AG04450 (cell line): ENCODE data around the gene TUT4. TPM values are rescaled to one million over a fixed set of nuclear protein-coding genes. Genes with fewer than 3 reads are reported as not detected.

Experiments
- CTCF ChIA-PET: fragments of 300-600, 350-600 bp; formaldehyde crosslinking; extraction: SDS; loops from one replicate; lab custom pipeline; 2022; ENCODE audit warnings: antibody characterized with exemption, inconsistent platforms; lab: Charles Lee
- POLR2A ChIA-PET: fragments of 350-600 bp; formaldehyde crosslinking; extraction: SDS; loops from one replicate; lab custom pipeline; 2021; ENCODE audit warnings: antibody characterized with exemption, inconsistent platforms; lab: Yijun Ruan, JAX
- DNase-seq: peaks from one replicate; pipeline ENCODE4 v3.0.0-alpha.2; 2011; ENCODE audit warnings: low read depth, low spot score
- H3K27ac ChIP-seq: one replicate; pipeline ENCODE4 v1.5.1; 2012; ENCODE audit warnings: low read depth, low read length, control low read depth
- H3K27me3 ChIP-seq: one replicate; pipeline ENCODE4 v1.6.0; 2012; ENCODE audit warnings: low read length; ENCODE audit not compliant: control insufficient read depth, insufficient read depth
- H3K4me3 ChIP-seq: 2 replicates; pipeline ENCODE4 v1.5.1; 2011; ENCODE audit warnings: mild to moderate bottlenecking, low read depth, low read length, control low read depth
- H3K9me3 ChIP-seq: 2 replicates; pipeline ENCODE4 v1.5.1; 2012; ENCODE audit warnings: low read length; ENCODE audit not compliant: control insufficient read depth, insufficient read depth
- polyA plus RNA-seq: library from polyadenylated mRNA; depleted of rRNA; stranded (reverse); fragments of >200 nt; gene quantifications from 2 replicates; pipeline ENCODE4 v1.2.3, GENCODE V29; 2011
- TF ChIP-seq, protein P1 (sequence below): IDR thresholded peaks from 2 replicates; pipeline ENCODE4 v1.5.1; 2011; ENCODE audit warnings: low read depth, low read length, control low read depth, inconsistent platforms

TUT4 gene
- polyA plus RNA-seq, 1 experiment, result 30.0 TPM

DNA sequence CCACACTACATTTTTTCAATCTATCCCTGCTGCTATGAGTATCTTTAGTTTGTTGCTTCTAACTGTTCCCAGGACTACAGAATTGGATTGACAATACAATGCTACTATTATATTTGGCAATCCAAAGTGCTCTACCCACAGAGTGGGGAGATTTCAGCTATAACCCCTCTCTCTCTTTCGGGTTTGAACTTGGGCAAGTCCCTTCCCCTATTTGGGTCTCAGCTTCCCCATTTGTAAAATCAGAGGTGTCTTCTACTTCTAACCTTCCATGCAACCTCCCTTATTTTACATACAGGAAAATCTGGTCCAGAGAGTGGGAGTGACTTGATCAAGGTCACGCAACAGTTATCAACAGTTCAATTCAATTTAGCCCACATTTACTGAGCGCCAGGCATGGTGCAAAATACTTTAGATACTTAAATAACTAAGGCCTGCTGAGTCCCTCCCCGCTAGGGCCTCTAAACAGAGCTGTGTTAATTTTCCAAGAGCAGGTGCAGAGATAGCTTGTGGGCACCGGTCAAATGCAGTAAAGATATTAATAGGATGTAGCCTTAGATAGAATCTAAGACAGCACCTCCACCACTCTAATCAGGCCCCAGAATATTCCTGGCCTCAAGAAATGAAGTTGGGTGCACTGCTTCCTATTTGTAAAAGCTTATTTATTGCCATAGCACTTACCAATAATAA is 39.9 kb upstream of the TUT4 start:
- no peak for DNase-seq
- H3K27me3 ChIP-seq, result peaks cover 8% of the 10 kb centered on the region
- H3K4me3 ChIP-seq, result no peak overlapping the region
- TF ChIP-seq, protein P1, sequence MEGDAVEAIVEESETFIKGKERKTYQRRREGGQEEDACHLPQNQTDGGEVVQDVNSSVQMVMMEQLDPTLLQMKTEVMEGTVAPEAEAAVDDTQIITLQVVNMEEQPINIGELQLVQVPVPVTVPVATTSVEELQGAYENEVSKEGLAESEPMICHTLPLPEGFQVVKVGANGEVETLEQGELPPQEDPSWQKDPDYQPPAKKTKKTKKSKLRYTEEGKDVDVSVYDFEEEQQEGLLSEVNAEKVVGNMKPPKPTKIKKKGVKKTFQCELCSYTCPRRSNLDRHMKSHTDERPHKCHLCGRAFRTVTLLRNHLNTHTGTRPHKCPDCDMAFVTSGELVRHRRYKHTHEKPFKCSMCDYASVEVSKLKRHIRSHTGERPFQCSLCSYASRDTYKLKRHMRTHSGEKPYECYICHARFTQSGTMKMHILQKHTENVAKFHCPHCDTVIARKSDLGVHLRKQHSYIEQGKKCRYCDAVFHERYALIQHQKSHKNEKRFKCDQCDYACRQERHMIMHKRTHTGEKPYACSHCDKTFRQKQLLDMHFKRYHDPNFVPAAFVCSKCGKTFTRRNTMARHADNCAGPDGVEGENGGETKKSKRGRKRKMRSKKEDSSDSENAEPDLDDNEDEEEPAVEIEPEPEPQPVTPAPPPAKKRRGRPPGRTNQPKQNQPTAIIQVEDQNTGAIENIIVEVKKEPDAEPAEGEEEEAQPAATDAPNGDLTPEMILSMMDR, result no peak
- ChIA-PET CTCF (interaction anchor here (0.5 to 0.6 kb wide), 2 partner anchors 10 to 686 kb away, joined by 3 to 7 read pairs; no protein-coding TSS in a partner anchor), POLR2A (no interaction called here)
- H3K27ac ChIP-seq, result no peak overlapping the region
- H3K9me3 ChIP-seq, result no peaks in the 10 kb centered on the region

DNA sequence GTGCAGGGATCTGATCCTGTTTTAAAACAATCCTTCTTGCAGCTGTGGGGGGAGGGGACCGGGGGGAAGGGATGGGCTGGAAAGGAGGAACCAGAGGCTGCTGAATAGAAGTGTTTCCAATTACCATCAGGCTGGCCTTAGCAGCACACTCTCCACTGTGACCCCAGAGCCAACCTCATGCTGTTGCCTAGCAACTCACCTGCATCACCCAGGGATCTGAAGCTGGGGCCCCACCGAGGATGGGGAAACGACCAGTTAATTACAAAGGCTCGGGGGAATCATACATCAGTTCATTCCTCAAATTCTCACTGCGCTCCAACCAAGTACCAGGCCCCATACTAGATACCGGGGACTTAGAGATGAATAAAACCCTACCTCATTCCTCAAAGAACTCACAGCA is 37.4 kb upstream of the TUT4 start:
- H3K27ac ChIP-seq, result no peak overlapping the region
- TF ChIP-seq, protein P1, result no peak
- CTCF ChIA-PET, result no interaction called here
- POLR2A ChIA-PET, result interaction anchor here (0.6 kb wide), 1 partner anchor 37 kb away, joined by 4 read pairs; no protein-coding TSS in a partner anchor
- no peak for DNase-seq
- H3K4me3 ChIP-seq, result no peak overlapping the region
- peaks cover 12% of the 10 kb centered on the region for H3K27me3 ChIP-seq
- H3K9me3 ChIP-seq, result no peaks in the 10 kb centered on the region

DNA sequence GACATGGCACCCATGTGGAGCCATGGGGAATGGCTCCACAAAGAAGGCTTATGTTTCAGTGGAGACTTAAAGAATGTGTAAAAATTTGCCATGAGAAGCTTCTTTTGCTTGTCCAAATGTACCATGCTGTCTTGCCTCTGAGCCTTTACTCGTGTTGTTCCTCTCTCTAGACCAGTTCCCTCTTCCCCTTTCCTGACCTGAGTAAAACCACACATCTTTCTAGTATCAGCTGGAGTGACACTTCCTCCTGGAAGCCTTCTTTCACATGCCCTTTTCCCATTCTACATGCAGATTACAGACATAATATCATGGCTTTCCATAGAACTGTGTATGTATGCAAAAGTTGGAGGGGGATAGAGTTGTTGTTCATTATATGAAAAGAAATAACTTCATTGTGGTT is 35.6 kb upstream of the TUT4 start:
- no peaks in the 10 kb centered on the region for H3K9me3 ChIP-seq
- H3K27me3 ChIP-seq, result peaks cover 14% of the 10 kb centered on the region
- ChIA-PET CTCF (no interaction called here), POLR2A (no interaction called here)
- TF ChIP-seq, protein P1, result no peak
- no peak overlapping the region for H3K4me3 ChIP-seq
- H3K27ac ChIP-seq, result no peak overlapping the region
- DNase-seq, result no peak

DNA sequence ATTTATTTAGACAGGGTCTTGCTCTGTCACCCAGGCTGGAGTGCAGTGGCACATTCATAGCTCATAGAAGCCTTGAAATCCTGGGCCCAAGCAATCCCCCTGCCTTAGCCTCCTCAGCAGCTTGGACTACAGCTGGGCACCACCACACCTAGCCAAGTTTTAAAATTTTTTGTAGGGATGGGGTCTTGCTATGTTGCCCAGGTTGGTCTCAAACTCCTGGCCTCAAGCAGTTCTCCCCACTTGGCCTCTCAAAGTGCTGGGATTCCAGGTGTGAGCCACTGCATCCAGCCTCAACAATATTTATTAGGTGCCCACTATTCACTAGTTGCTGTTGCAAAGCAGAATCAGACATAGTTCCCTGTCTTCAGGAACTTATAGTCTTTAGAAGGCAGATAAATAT is 35.1 kb upstream of the TUT4 start:
- Histone ChIP-seq H3K27me3 (peaks cover 14% of the 10 kb centered on the region), H3K9me3 (no peaks in the 10 kb centered on the region), H3K4me3 (no peak overlapping the region), H3K27ac (no peak overlapping the region)
- POLR2A ChIA-PET, result no interaction called here
- CTCF ChIA-PET, result no interaction called here
- DNase-seq, result no peak
- TF ChIP-seq, protein P1, result no peak

DNA sequence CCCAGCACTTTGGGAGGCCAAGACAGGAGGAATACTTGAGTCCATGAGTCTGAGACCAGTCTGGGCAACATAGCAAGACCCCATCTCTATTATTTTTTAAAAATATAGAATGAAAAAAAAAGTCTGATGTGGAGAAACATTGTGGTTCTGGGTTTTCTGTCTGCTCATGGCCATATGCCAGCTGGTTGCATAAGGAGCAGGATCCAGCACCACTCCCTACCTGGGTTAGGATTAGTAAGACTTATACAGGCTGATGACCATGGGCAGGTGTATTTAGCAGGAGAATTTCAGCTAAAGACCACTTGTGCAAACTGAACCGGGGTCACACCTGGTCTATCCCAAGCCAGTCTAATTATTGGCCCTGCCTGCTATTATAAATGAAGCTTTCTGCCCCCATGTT is 32.6 kb upstream of the TUT4 start:
- ChIA-PET CTCF (no interaction called here), POLR2A (interaction anchor here (0.6 to 0.7 kb wide), 2 partner anchors 44 to 269 kb away, joined by 3 read pairs; no protein-coding TSS in a partner anchor)
- TF ChIP-seq, protein P1, result no peak
- H3K9me3 ChIP-seq, result no peaks in the 10 kb centered on the region
- DNase-seq, result no peak
- no peak overlapping the region for H3K27ac ChIP-seq
- H3K27me3 ChIP-seq, result peaks cover 22% of the 10 kb centered on the region
- no peak overlapping the region for H3K4me3 ChIP-seq
